Sigmoid colon (tissue), 7 donors: ENCODE data around the gene CNTN1. TPM values are rescaled to one million over a fixed set of nuclear protein-coding genes. Genes with fewer than 3 reads are reported as not detected.

ENCODE experiments used
- DNase-seq: peaks from one replicate; pipeline ENCODE4 v3.0.0-alpha.2; 2019
- H3K27ac ChIP-seq, 4 donors: fragments of 200-600 bp; sonication (generic); one replicate each; pipeline ENCODE4 v1.5.1; 2016 to 2019; ENCODE audit warnings: mild to moderate bottlenecking in 1 of 4
- H3K27me3 ChIP-seq, 3 donors: fragments of 200-600 bp; sonication (generic); one replicate each; pipeline ENCODE4 v1.5.1; 2019; ENCODE audit warnings: mild to moderate bottlenecking in 1 of 3
- H3K36me3 ChIP-seq, 4 donors: fragments of 200-600 bp; sonication (generic); one replicate each; pipeline ENCODE4 v1.5.1; 2016 to 2019
- H3K4me1 ChIP-seq, 4 donors: fragments of 200-600 bp; sonication (generic); one replicate each; pipeline ENCODE4 v1.5.1; 2017 to 2019
- H3K4me3 ChIP-seq, 4 donors: fragments of 200-600 bp; sonication (generic); one replicate each; pipeline ENCODE4 v1.5.1; 2017 to 2019; ENCODE audit warnings: mild to moderate bottlenecking in 2 of 4, moderate library complexity in 1 of 4
- H3K9me3 ChIP-seq, 4 donors: fragments of 200-600 bp in 3 of 4; sonication (generic) in 3 of 4; one replicate each; pipeline versions ENCODE4 v1.5.1 to v1.6.1; 2013 to 2019
- CTCF ChIP-seq, 4 experiments: fragments of 450-650 bp in 3 of 4; fragments of 200-600 bp in 1 of 4; IDR thresholded peaks; one replicate each; pipeline ENCODE4 v1.5.1; 2016 to 2019; ENCODE audit warnings: antibody characterized with exemption in 4 of 4, mild to moderate bottlenecking in 3 of 4, moderate library complexity in 2 of 4
- EP300 ChIP-seq, 4 donors: sonication (generic); formaldehyde crosslinking; IDR thresholded peaks; one replicate each; pipeline ENCODE4 v1.6.1; 2017; ENCODE audit warnings: antibody characterized with exemption in 4 of 4
- POLR2A ChIP-seq, 2 donors: fragments of 450-650 bp; IDR thresholded peaks; one replicate each; pipeline ENCODE4 v1.6.1; 2016; ENCODE audit warnings: antibody characterized with exemption in 2 of 2, mild to moderate bottlenecking in 2 of 2, moderate library complexity in 2 of 2
- POLR2AphosphoS5 ChIP-seq, 4 donors: sonication (generic); formaldehyde crosslinking; IDR thresholded peaks; one replicate each; pipeline ENCODE4 v1.6.1; 2017; ENCODE audit warnings: antibody characterized with exemption in 4 of 4
- WGBS, 2 donors: extraction: QIAGEN DNeasy Blood & Tissue Kit; methylation state at CpG; one replicate each; pipeline ENCODE4 v1.1.7; 2013; 5-methylcytosine and 5-hydroxymethylcytosine counted together
- intact Hi-C: fragments of 100-400 bp; cut with DNase I; formaldehyde crosslinking; loops from one replicate; pipeline ENCODE4 v1.15.1; 2023
- polyA plus RNA-seq, 3 donors: library from polyadenylated mRNA; stranded (reverse); fragments of 200-250 nt; gene quantifications; one replicate each; pipeline ENCODE4 v1.2.3, GENCODE V29; 2013
- total RNA-seq, 4 donors: library from RNA; depleted of rRNA; stranded (reverse); fragments of >200 nt; gene quantifications; one replicate each; pipeline ENCODE4 v1.1.0, GENCODE V29; 2016
- donor health status: healthy with polysubstance abuse.
- donor health status: Bipolar disorder and iron deficiency.
- donor health status: healthy.

The CNTN1 gene
- total and polyA plus RNA-seq, 7 donors = 0.46 to 23.2 (median 5.9) TPM

DNA sequence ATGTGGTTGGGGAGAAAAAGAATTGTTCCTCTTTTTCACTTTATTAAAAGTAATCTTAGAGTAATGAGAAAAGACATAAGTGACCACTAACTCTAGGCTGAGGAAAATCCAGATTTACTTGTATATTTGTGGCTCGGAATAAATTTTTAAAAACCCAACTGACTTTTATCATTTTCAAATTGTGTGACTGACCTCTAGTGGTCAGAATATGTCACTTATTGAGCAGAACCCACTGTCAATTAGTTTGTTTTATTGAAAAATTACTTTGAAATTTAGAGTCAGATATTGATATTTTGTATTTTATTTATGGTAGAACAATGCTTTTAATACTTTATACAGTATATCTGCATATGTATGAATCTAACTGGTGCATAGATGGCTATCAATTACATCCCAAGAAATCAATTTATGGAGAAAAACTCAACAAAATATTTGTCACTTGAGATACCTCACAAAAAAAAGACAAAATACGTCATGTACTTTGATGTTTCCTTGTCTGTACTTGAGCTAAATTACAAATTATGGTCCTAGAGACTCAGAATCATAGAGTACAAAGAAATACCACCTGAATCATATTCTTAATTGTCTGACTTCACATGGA, 229.4 kb downstream of the CNTN1 start:
- Histone ChIP-seq H3K27ac (no peak overlapping the region), H3K27me3 (no peaks in the 10 kb centered on the region), H3K9me3 (no peaks in the 10 kb centered on the region), H3K4me1 (no peaks in the 10 kb centered on the region), H3K36me3 (no peaks in the 10 kb centered on the region), H3K4me3 (no peak overlapping the region)
- intact Hi-C loops = loop anchor here (1.0 to 5.0 kb wide), 2 partner anchors 299 to 584 kb away; no protein-coding TSS in a partner anchor
- TF ChIP-seq POLR2A (IDR thresholded peaks at IDR 0.05) (no peak), POLR2AphosphoS5 (IDR thresholded peaks at IDR 0.05) (no peak), CTCF (IDR thresholded peaks at IDR 0.05) (peak in 3 of 4 experiments; percentile 37 to 76 (median 50))
- WGBS, 2 donors = 7 to 27% methylated on average over 2 of the region's 2 CpGs
- no peak for DNase-seq

DNA sequence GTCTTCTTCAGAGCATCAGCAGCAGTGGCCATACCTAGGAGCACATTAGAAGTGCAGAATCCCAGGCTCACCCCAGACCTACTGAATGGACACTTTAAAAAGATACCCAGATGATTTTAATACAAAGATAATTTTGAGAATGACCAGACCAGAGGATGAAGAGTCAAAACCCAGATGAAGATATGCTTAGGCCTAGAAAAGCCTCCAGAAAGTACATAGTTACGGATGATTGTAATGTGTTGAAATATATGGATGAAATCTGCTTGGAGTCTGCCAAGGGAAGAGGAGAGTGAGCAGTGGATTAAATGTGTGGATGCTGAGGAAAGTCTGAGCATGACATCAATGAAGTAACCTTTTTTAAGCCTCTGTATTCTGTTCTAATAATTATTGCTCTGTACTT, 245.7 kb downstream of the CNTN1 start:
- no peaks in the 10 kb centered on the region for H3K36me3 ChIP-seq
- intact Hi-C loops = no loop called here

GRCh38 chr12:40942326-40942725, 250.1 kb downstream of the CNTN1 start:
- DNase-seq = no peak
- Histone ChIP-seq H3K9me3 (no peaks in the 10 kb centered on the region), H3K4me3 (no peak overlapping the region), H3K27ac (no peak overlapping the region), H3K36me3 (no peaks in the 10 kb centered on the region), H3K27me3 (no peaks in the 10 kb centered on the region), H3K4me1 (no peaks in the 10 kb centered on the region)
- intact Hi-C loops = no loop called here
- TF ChIP-seq POLR2AphosphoS5 (IDR thresholded peaks at IDR 0.05) (no peak), CTCF (IDR thresholded peaks at IDR 0.05) (no peak), POLR2A (IDR thresholded peaks at IDR 0.05) (no peak), EP300 (IDR thresholded peaks at IDR 0.05) (no peak)
- 28 to 58% methylated on average over 2 of the region's 2 CpGs for WGBS, 2 donors

More for the DNA sequence above, 245.7 kb downstream of the CNTN1 start:
- no peaks in the 10 kb centered on the region for H3K27me3 ChIP-seq
- no peak for DNase-seq
- WGBS, 2 donors = 88 to 91% methylated on average over 1 of the region's 1 CpG
- no peaks in the 10 kb centered on the region for H3K4me1 ChIP-seq
- TF ChIP-seq POLR2A (IDR thresholded peaks at IDR 0.05) (no peak), EP300 (IDR thresholded peaks at IDR 0.05) (no peak), CTCF (IDR thresholded peaks at IDR 0.05) (no peak), POLR2AphosphoS5 (IDR thresholded peaks at IDR 0.05) (no peak)
- H3K9me3 ChIP-seq = no peaks in the 10 kb centered on the region
- no peak overlapping the region for H3K4me3 ChIP-seq
- H3K27ac ChIP-seq = no peak overlapping the region

- Histone ChIP-seq H3K27me3 (no peaks in the 10 kb centered on the region), H3K27ac (no peak overlapping the region), H3K4me3 (no peak overlapping the region), H3K9me3 (no peaks in the 10 kb centered on the region), H3K4me1 (no peaks in the 10 kb centered on the region), H3K36me3 (no peaks in the 10 kb centered on the region)
- WGBS, 2 donors = 48 to 80% methylated on average over 2 of the region's 2 CpGs
- intact Hi-C loops = loop anchor here (5.0 kb wide), 2 partner anchors 242 to 717 kb away; partner anchors contain the start of gene PDZRN4
- TF ChIP-seq EP300 (IDR thresholded peaks at IDR 0.05) (no peak), POLR2AphosphoS5 (IDR thresholded peaks at IDR 0.05) (no peak), CTCF (IDR thresholded peaks at IDR 0.05) (no peak), POLR2A (IDR thresholded peaks at IDR 0.05) (no peak)
- DNase-seq = no peak
Observed at GRCh38 chr12:40945772-40946171, 253.5 kb downstream of the CNTN1 start.
